Gastrocnemius medialis (tissue), 4 donors: ENCODE results near the gene IQCH. TPM values are rescaled to one million over a fixed set of nuclear protein-coding genes. Genes with fewer than 3 reads are reported as not detected.

Experiments
- ATAC-seq, 2 donors: fragments of 150-250 bp; one replicate each; pipeline ENCODE4 v1.9.1; 2016
- DNase-seq, 2 donors: peaks; one replicate each; pipeline ENCODE4 v3.0.0-alpha.2; 2019
- H3K27ac ChIP-seq, 4 donors: fragments of 200-600 bp; sonication (generic); 1 replicate in 1 of 4; 2 replicates in 3 of 4; pipeline ENCODE4 v1.5.1; 2016 to 2018; ENCODE audit warnings: mild to moderate bottlenecking in 2 of 4, moderate library complexity in 1 of 4
- H3K27me3 ChIP-seq, 3 donors: fragments of 200-600 bp; sonication (generic) in 2 of 3; 1 replicate in 1 of 3; 2 replicates in 2 of 3; pipeline versions ENCODE4 v1.5.1 to v1.6.0; 2016 to 2019; ENCODE audit warnings: mild to moderate bottlenecking in 1 of 3, moderate library complexity in 1 of 3
- H3K36me3 ChIP-seq, 2 donors: fragments of 200-600 bp; sonication (generic) in 1 of 2; one replicate each; pipeline ENCODE4 v1.5.1; 2017 to 2018
- H3K4me1 ChIP-seq, 2 donors: fragments of 200-600 bp; sonication (generic) in 1 of 2; one replicate each; pipeline ENCODE4 v1.5.1; 2016 to 2017; ENCODE audit warnings: mild to moderate bottlenecking in 2 of 2
- H3K4me3 ChIP-seq, 4 donors: fragments of 200-600 bp; sonication (generic) in 3 of 4; 1 replicate in 1 of 4; 2 replicates in 3 of 4; pipeline ENCODE4 v1.5.1; 2016 to 2019; ENCODE audit warnings: mild to moderate bottlenecking in 2 of 4
- H3K9me3 ChIP-seq, 3 donors: fragments of 200-600 bp; sonication (generic) in 2 of 3; 1 replicate in 1 of 3; 2 replicates in 2 of 3; pipeline ENCODE4 v1.5.1; 2016 to 2019
- CTCF ChIP-seq, 5 experiments: fragments of 450-650 bp in 3 of 5; fragments of 200-600 bp in 2 of 5; sonication (generic) in 2 of 5; IDR thresholded peaks in 4 of 5; conservative IDR thresholded peaks in 1 of 5; 1 replicate in 4 of 5; 2 replicates in 1 of 5; pipeline ENCODE4 v1.5.1; 2016 to 2019; ENCODE audit warnings: antibody characterized with exemption in 5 of 5, mild to moderate bottlenecking in 3 of 5, moderate library complexity in 3 of 5
- POLR2A ChIP-seq, 2 donors: fragments of 450-650 bp; IDR thresholded peaks; one replicate each; pipeline ENCODE4 v1.6.1; 2017; ENCODE audit warnings: antibody characterized with exemption in 2 of 2, mild to moderate bottlenecking in 2 of 2, moderate library complexity in 2 of 2
- in situ Hi-C, 4 donors: fragments of 200-750 bp; cut with MboI; loops; one replicate each; pipeline versions ENCODE4 v1.15.0 to v1.8.0; 2017; ENCODE audit warnings: low sequenced_read_pairs in 4 of 4
- intact Hi-C: fragments of 100-400 bp; cut with DNase I; formaldehyde crosslinking; loops from one replicate; pipeline ENCODE4 v1.15.1; 2023; ENCODE audit warnings: low total_unique reads
- total RNA-seq, 4 donors: library from RNA; depleted of rRNA; stranded (reverse); fragments of >200 nt; gene quantifications; one replicate each; pipeline versions ENCODE4 v1.1.0 to v1.2.3, GENCODE V29; 2016

Gene IQCH
- total RNA-seq, 4 donors from 2014 or later = 0.07 to 0.65 (median 0.32) TPM

GRCh38 chr15:67462875-67463274 is 208.3 kb downstream of the IQCH start:
- intact Hi-C loops (no loop called here), in situ Hi-C loops (loop anchor here in 2 of 4 donors (10.0 kb wide), 1 partner anchor 372 kb away; no protein-coding TSS in a partner anchor)
- Histone ChIP-seq H3K36me3 (peaks cover 0 to 8% of the 10 kb centered on the region in 2 donors), H3K4me3 (no peak overlapping the region), H3K9me3 (no peaks in the 10 kb centered on the region), H3K27me3 (no peaks in the 10 kb centered on the region), H3K4me1 (no peaks in the 10 kb centered on the region), H3K27ac (no peak overlapping the region)
- DNase-seq (no peak), ATAC-seq (no peak)
- TF ChIP-seq POLR2A (IDR thresholded peaks at IDR 0.05) (no peak), CTCF (IDR thresholded peaks at IDR 0.05 in 4 of 5, conservative IDR thresholded peaks at IDR 0.05 in 1 of 5) (no peak)

- peaks cover 0 to 8% of the 10 kb centered on the region in 2 donors for H3K36me3 ChIP-seq
- H3K27me3 ChIP-seq = no peaks in the 10 kb centered on the region
- no peak overlapping the region for H3K4me3 ChIP-seq
- no peak overlapping the region for H3K27ac ChIP-seq
- no peaks in the 10 kb centered on the region for H3K9me3 ChIP-seq
- TF ChIP-seq CTCF (IDR thresholded peaks at IDR 0.05 in 4 of 5, conservative IDR thresholded peaks at IDR 0.05 in 1 of 5) (no peak), POLR2A (IDR thresholded peaks at IDR 0.05) (no peak)
- no peak for ATAC-seq
- in situ Hi-C loops (loop anchor here in 2 of 4 donors (10.0 kb wide), 1 partner anchor 371 kb away; no protein-coding TSS in a partner anchor), intact Hi-C loops (no loop called here)
- H3K4me1 ChIP-seq = no peaks in the 10 kb centered on the region
- no peak for DNase-seq
Measured at GRCh38 chr15:67463488-67463887, 208.9 kb downstream of the IQCH start.

- in situ Hi-C loops = loop anchor here in 2 of 4 donors (10.0 kb wide), 1 partner anchor 369 kb away; no protein-coding TSS in a partner anchor
Measured at GRCh38 chr15:67465196-67465952, 210.8 kb downstream of the IQCH start.

GRCh38 chr15:67468416-67468815 is 213.8 kb downstream of the IQCH start:
- no peak for DNase-seq
- Histone ChIP-seq H3K36me3 (peaks cover 0 to 8% of the 10 kb centered on the region in 2 donors), H3K27me3 (no peaks in the 10 kb centered on the region), H3K27ac (no peak overlapping the region), H3K4me1 (no peaks in the 10 kb centered on the region), H3K9me3 (no peaks in the 10 kb centered on the region), H3K4me3 (no peak overlapping the region)
- no peak for ATAC-seq
- TF ChIP-seq POLR2A (IDR thresholded peaks at IDR 0.05) (no peak), CTCF (IDR thresholded peaks at IDR 0.05 in 4 of 5, conservative IDR thresholded peaks at IDR 0.05 in 1 of 5) (no peak)
- in situ Hi-C loops = loop anchor here in 2 of 4 donors (10.0 kb wide), 1 partner anchor 366 kb away; no protein-coding TSS in a partner anchor
- intact Hi-C loops = no loop called here

More at GRCh38 chr15:67465196-67465952, 210.8 kb downstream of the IQCH start:
- H3K4me3 ChIP-seq = no peak overlapping the region
- no peak overlapping the region for H3K27ac ChIP-seq
- H3K27me3 ChIP-seq = no peaks in the 10 kb centered on the region
- ATAC-seq (no peak), DNase-seq (no peak)
- TF ChIP-seq POLR2A (IDR thresholded peaks at IDR 0.05) (no peak), CTCF (IDR thresholded peaks at IDR 0.05 in 4 of 5, conservative IDR thresholded peaks at IDR 0.05 in 1 of 5) (no peak)
- no peaks in the 10 kb centered on the region for H3K9me3 ChIP-seq
- H3K4me1 ChIP-seq = no peaks in the 10 kb centered on the region
- intact Hi-C loops = no loop called here
- H3K36me3 ChIP-seq = peaks cover 0 to 8% of the 10 kb centered on the region in 2 donors
